ENCODE results near the gene SLC22A7. TPM values are rescaled to one million over a fixed set of nuclear protein-coding genes. Genes with fewer than 3 reads are reported as not detected.

SLC22A7 gene
- total RNA-seq, 4 donors from 2014 or later = 0.42 TPM; not detected in 3

DNA sequence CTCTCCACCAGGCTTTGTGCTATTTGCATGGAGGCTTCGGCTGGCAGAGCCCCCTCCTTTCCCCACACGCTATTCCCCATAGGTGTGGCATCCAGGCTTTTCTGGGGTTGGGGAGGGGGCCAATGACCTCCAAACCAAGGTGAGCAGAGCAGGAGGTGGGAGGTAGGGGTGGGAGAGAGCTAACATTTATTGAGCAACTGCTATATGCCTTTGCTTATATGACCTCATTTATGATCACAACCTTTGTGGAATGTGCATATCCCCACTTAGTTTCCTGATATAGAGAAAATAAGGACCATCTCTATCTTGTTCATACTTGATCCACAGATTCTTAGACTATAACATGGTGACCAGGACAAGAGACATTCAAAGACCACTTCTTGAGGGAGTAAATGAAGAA, 17.8 kb upstream of the SLC22A7 start:
- Histone ChIP-seq H3K4me1 (peaks cover 0 to 4% of the 10 kb centered on the region in 2 donors), H3K27me3 (peaks cover 11 to 31% (median 16%) of the 10 kb centered on the region in 3 donors), H3K4me3 (no peak overlapping the region), H3K36me3 (no peaks in the 10 kb centered on the region), H3K27ac (no peak overlapping the region), H3K9me3 (no peaks in the 10 kb centered on the region)
- no peak for TF ChIP-seq POLR2A (IDR thresholded peaks at IDR 0.05)
- TF ChIP-seq, protein P1, sequence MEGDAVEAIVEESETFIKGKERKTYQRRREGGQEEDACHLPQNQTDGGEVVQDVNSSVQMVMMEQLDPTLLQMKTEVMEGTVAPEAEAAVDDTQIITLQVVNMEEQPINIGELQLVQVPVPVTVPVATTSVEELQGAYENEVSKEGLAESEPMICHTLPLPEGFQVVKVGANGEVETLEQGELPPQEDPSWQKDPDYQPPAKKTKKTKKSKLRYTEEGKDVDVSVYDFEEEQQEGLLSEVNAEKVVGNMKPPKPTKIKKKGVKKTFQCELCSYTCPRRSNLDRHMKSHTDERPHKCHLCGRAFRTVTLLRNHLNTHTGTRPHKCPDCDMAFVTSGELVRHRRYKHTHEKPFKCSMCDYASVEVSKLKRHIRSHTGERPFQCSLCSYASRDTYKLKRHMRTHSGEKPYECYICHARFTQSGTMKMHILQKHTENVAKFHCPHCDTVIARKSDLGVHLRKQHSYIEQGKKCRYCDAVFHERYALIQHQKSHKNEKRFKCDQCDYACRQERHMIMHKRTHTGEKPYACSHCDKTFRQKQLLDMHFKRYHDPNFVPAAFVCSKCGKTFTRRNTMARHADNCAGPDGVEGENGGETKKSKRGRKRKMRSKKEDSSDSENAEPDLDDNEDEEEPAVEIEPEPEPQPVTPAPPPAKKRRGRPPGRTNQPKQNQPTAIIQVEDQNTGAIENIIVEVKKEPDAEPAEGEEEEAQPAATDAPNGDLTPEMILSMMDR (IDR thresholded peaks at IDR 0.05 in 4 of 5, conservative IDR thresholded peaks at IDR 0.05 in 1 of 5) = no peak
- in situ Hi-C loops (cut with MboI; ENCODE audit: low sequenced_read_pairs in 4 of 4) (no loop called here), intact Hi-C loops (cut with DNase I; ENCODE audit: low total_unique reads) (no loop called here)
- DNase-seq (no peak), ATAC-seq (no peak)

DNA sequence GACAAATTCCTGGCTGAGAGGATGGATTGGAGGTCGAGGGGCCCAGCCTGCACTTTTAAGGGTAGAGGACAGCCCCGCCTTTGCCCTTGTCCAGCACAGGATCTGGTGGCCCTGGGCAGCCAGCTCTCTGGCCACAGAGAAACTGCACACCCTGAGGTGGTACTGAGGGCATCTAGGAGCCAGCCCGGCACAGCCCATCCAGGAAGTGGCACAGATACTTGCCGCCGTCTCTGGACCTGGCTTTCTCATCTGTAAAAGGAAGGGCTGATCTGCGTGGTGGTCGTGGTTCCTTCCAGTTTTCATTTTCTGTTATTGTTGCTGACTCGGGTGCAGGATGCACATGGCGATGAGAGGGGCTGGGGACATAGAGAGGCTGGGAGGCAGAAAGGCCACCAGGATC, 16.0 kb upstream of the SLC22A7 start:
- no peaks in the 10 kb centered on the region for H3K36me3 ChIP-seq
- peaks cover 0 to 13% (median 7%) of the 10 kb centered on the region in 3 donors for H3K27me3 ChIP-seq

DNA sequence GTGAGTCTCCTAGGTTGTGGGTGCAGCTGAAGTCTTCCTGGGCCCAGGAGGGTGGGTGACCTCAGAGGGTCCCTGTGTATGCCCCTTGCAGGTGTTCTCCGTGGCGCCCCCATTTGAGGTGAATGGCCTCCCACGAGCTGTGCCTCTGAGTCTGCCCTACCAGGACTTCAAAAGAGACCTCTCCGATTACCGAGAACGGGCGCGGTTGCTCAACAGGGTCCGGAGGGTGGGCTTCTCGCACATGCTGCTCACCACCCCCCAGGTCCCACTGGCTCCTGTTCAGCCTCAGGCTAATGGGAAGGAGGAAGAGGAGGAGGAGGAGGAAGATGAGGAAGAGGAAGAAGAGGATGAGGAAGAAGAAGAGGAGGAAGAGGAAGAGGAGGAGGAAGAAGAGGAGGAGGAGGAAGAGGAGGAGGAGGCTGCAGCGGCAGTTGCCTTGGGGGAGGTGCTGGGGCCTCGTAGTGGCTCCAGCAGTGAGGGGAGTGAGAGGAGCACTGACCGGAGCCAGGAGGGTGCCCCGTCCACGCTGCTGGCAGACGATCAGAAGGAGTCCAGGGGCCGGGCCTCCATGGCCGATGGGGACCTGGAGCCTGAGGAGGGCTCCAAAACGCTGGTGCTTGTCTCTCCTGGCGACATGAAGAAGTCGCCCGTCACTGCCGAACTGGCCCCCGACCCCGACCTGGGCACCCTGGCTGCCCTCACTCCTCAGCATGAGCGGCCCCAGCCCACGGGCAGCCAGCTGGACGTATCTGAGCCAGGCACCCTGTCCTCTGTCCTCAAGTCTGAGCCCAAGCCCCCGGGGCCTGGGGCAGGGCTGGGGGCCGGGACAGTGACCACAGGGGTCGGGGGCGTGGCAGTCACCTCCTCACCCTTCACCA, 15.2 kb upstream of the SLC22A7 start:
- in situ Hi-C loops (cut with MboI; ENCODE audit: low sequenced_read_pairs in 4 of 4) = no loop called here
- H3K4me1 ChIP-seq = no peaks in the 10 kb centered on the region
- intact Hi-C loops (cut with DNase I; ENCODE audit: low total_unique reads) = no loop called here

More for the DNA sequence above, 16.0 kb upstream of the SLC22A7 start:
- Histone ChIP-seq H3K9me3 (no peaks in the 10 kb centered on the region), H3K27ac (no peak overlapping the region), H3K4me1 (no peaks in the 10 kb centered on the region), H3K4me3 (no peak overlapping the region)
- DNase-seq (no peak), ATAC-seq (no peak)
- no peak for TF ChIP-seq POLR2A (IDR thresholded peaks at IDR 0.05)
- TF ChIP-seq, protein P1 (IDR thresholded peaks at IDR 0.05 in 4 of 5, conservative IDR thresholded peaks at IDR 0.05 in 1 of 5) = no peak
- intact Hi-C loops (cut with DNase I; ENCODE audit: low total_unique reads) = no loop called here
- in situ Hi-C loops (cut with MboI; ENCODE audit: low sequenced_read_pairs in 4 of 4) = no loop called here

DNA sequence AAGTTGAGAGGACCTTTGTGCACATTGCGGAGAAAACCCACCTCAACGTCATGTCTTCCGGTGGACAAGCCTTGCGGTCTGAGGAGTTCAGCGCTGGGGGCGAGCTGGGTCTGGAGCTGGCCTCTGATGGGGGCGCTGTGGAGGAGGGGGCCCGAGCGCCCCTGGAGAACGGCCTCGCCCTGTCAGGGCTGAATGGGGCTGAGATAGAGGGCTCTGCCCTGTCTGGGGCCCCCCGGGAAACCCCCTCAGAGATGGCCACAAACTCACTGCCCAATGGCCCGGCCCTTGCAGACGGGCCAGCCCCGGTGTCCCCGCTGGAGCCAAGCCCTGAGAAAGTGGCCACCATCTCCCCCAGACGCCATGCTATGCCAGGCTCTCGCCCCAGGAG, 14.6 kb upstream of the SLC22A7 start:
- peaks cover 0 to 13% (median 7%) of the 10 kb centered on the region in 3 donors for H3K27me3 ChIP-seq
- DNase-seq = no peak
- H3K9me3 ChIP-seq = no peaks in the 10 kb centered on the region
- no peak overlapping the region for H3K4me3 ChIP-seq
- no peak for TF ChIP-seq POLR2A (IDR thresholded peaks at IDR 0.05)
- TF ChIP-seq, protein P1 (IDR thresholded peaks at IDR 0.05 in 4 of 5, conservative IDR thresholded peaks at IDR 0.05 in 1 of 5) = no peak
- intact Hi-C loops (cut with DNase I; ENCODE audit: low total_unique reads) = no loop called here
- H3K27ac ChIP-seq = no peak overlapping the region
- in situ Hi-C loops (cut with MboI; ENCODE audit: low sequenced_read_pairs in 4 of 4) = no loop called here
- H3K4me1 ChIP-seq = no peaks in the 10 kb centered on the region
- no peak for ATAC-seq
- H3K36me3 ChIP-seq = no peaks in the 10 kb centered on the region

More for the DNA sequence above, 15.2 kb upstream of the SLC22A7 start:
- no peaks in the 10 kb centered on the region for H3K36me3 ChIP-seq
- DNase-seq (no peak), ATAC-seq (no peak)
- peaks cover 0 to 13% (median 7%) of the 10 kb centered on the region in 3 donors for H3K27me3 ChIP-seq
- no peaks in the 10 kb centered on the region for H3K9me3 ChIP-seq
- H3K27ac ChIP-seq = no peak overlapping the region
- H3K4me3 ChIP-seq = no peak overlapping the region
- no peak for TF ChIP-seq POLR2A (IDR thresholded peaks at IDR 0.05)
- TF ChIP-seq, protein P1 (IDR thresholded peaks at IDR 0.05 in 4 of 5, conservative IDR thresholded peaks at IDR 0.05 in 1 of 5) = no peak

All from gastrocnemius medialis (tissue), 4 donors.